Muscle of arm (tissue), 12 donors: Measurements from ENCODE around the gene GAS2L1. TPM values are rescaled to one million over a fixed set of nuclear protein-coding genes. Genes with fewer than 3 reads are reported as not detected.

Source experiments
- DNase-seq: peaks from one replicate; pipeline ENCODE4 v3.0.0-alpha.2; 2013
- polyA plus RNA-seq, 12 donors: library from polyadenylated mRNA; unstranded; fragments of 120-200 nt; gene quantifications; one replicate each; pipeline ENCODE4 v1.2.1, GENCODE V29; 2013; ENCODE audit not compliant: insufficient read length in 12 of 12

Gene GAS2L1
- polyA plus RNA-seq, 12 donors = 6.4 to 21.8 (median 10.4) TPM; not detected in 1

DNA sequence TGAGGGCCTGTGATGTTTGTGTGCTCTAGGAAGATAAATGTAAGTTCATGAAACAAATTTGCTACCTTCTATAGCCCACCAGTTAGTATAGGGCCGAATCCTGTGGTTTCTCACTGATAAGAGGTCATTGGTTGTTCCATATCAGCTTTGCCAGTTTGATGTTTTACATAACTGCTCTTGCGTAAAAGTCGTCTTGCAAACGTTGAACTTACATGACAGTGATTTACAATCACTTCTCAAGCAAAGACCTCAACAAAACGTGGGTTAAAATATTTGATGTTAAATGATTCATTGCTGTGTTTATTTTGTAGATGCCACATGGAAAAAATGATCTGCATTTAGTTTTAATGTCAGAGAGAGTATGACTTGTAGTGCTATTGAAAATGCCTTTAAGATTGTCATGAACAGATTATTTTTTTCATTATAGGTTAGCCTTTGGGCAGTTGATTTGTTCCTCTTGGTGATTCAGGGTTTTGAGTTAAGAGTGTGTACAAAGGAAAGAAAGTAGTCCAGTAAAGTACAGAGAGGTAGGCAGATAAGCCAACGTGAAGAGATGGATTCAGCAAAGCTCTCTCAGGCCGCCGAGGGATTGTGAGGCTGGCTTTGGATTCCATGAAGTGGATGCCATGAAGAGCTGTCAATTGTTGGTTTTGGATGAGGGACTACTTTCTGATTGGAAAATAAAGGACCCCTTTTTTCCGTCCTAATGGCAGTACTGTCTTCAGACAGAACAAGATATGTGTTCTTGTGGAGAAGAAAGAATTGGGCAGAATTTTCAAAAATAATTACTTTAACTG is 35.8 kb upstream of the GAS2L1 start:
- DNase-seq = no peak

DNA sequence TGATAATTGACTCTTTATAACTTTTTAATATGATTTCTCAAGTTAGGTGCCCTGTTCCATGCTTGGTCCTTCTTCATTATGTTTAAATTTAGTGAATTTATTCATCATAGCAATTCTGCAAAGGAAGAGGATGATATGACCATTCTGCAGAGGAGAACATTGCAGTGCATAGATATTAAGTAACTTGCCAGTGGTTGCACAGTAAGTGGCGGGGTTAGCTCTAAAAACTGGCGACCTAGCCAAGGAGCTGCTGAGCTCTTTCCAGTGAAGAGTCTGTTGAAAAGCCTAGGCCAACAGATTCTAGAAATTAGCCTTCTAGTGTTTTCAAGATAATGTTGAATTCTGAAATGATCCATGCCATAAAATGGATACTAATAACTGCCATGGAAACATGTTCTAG is 33.8 kb upstream of the GAS2L1 start:
- no peak for DNase-seq

DNA sequence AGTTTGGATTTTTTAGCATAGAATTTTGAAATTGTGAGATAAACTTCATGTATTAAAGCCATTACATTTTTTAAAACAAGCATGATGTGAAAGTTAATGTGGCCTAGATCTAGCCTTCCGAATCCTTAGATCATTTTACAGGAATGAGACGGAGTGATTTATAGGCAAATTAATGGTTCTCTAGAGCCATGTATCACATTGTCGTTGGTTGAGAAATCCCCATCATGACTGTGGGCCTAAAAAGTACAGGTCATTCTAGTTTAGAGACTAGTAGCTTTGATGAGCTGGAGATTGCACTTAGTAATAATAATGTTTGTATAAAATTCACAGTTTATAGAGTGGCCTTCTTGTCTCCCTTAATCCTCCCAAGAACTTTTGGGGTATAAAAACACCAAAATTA is 31.3 kb upstream of the GAS2L1 start:
- DNase-seq = no peak

DNA sequence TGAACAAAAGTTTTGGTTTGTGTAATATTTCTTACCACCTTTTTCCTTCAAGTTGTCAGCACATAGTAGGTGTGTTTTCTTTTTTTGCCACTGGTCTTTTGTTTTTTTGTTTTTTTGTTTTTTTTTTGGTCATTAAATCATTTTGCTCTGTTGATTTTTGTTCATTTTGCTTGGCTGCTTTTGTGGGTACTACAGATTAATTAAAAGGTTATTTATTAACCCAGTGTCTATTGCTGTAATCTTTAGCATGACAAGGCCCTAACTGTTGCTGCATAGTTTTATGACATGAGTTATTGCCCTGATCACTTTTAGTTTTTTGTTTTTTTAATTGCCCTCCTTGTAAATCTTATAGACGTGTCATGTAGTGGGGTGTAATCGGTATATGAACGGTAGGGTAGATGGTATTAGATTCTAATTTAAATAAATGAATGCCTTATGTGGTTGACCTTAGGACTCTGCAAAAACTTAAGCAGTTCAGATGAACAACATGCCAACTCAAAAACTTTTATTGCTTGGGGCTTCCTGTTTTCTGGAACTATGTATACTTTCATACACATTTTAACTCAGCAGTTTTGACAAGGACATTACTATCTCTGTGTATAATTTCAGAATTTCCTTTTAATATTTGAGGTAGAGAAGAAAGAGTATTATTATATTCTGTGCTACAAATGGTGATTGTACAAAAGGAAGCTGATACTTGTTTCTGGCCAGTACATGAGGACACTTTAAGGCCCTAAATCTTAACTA is 30.5 kb upstream of the GAS2L1 start:
- no peak for DNase-seq

DNA sequence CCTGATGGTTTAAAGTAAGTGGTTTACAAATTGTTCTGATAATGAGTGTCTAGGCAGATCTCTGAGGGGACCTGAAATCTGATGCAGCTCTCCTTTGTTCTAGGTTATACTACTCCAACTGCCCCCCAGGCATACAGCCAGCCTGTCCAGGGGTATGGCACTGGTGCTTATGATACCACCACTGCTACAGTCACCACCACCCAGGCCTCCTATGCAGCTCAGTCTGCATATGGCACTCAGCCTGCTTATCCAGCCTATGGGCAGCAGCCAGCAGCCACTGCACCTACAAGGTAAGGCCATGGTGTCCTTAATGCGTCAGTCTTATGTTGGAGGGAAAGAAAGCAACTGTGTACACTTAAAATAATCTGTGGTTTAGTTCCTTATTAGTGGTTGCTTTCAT is 28.5 kb upstream of the GAS2L1 start:
- DNase-seq = no peak

DNA sequence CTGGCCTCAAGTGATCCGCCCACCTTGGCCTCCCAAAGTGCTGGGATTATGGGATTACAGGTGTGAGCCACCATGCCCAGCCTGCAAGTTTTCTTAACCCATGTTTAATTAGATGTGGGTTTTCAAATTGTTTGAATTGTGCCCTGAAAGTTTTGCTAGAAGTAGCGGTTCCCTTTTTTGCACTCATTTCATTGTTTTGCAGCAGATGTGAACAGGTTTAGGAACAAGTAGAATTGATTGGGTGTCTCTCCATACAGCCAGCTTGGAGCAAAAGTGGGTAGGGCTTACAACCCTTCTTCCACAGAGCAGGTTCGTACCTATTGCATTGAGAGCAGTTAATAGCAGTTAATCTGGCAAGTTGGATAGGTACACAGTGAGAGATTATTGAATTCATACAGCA is 22.3 kb upstream of the GAS2L1 start:
- no peak for DNase-seq

DNA sequence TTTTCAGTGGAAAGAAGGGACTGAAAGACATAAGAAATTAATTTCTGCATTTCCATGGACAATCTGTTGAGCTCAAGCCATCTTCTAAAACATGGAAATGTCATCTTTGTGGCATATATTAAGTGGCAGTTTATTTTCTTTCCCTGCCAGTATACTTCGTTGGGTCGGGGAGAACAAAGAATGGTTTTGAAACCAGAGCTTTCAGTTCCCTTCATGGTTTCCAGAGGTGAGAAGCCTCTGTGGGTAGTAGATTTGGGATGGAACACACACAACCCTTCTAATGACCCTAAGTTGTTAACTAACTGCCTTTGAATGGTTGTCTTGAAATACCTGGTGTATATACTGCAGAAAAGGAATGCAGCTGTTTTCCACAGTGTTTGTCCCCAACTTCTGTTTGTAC is 17.6 kb upstream of the GAS2L1 start:
- no peak for DNase-seq

DNA sequence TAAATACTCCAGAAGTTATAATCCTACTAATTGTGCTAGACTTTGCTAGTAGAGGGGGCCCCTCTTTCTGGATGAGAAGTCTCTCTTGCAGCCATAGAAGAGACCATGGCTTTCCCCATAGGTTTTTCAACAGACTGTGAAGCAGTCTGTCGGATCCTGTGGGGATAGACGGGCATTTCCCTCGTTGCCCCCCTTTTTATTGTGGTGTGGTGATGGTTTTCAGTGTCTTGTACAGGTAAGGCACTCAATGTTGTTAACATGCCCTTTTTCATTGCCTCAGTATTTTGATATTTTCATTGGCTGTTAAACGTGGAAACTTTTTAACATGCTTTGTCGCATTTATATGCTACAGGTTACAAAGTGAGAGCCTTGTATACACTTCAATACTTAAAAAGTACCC is 16.4 kb upstream of the GAS2L1 start:
- DNase-seq = no peak

DNA sequence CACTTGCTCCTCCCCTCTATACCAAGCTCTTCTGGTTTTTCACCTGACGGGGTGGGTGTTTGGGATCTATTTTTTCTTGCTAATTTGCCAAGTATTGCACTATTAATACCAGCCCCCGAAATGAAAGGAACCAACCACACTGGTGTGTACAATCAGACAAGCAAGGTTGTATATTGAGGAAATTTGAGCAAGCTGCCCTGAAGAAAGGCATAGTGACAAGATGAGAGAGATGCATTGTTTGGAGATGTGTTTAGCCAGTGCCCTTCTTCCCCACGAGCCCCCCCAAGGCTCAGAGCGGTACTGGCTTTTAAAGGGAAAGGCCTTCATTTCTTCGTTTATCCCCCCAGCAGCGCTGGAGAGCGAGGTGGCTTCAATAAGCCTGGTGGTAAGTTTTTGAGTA is 15.2 kb upstream of the GAS2L1 start:
- DNase-seq = no peak

DNA sequence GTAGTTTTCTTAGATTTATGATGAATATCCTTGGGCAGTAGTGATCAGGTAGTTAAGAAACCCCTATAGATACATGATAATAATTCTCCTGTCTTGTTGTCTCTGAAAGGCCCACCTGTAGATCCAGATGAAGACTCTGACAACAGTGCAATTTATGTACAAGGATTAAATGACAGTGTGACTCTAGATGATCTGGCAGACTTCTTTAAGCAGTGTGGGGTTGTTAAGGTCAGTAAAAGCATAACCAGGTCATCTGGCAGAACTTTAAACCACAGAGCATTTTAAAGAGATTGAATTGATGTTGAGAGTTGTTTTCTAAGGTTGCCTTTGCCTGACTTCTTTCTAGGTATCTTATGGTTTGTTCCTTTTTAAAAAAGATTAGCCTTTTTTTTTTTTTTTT is 14.1 kb upstream of the GAS2L1 start:
- no peak for DNase-seq

DNA sequence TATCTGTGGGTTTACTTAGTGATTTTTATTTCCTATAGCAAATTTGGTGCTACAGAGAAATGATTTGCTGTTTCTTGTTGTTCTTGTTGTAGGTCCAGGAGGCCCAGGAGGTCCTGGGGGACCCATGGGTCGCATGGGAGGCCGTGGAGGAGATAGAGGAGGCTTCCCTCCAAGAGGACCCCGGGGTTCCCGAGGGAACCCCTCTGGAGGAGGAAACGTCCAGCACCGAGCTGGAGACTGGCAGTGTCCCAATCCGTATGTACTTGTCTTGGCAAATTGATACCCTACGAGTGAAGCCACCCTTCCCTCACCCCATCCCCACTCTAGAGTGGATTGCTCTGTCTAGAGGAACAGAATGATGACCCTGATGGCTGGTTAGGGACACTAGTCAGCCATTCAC is 7.8 kb upstream of the GAS2L1 start:
- no peak for DNase-seq

DNA sequence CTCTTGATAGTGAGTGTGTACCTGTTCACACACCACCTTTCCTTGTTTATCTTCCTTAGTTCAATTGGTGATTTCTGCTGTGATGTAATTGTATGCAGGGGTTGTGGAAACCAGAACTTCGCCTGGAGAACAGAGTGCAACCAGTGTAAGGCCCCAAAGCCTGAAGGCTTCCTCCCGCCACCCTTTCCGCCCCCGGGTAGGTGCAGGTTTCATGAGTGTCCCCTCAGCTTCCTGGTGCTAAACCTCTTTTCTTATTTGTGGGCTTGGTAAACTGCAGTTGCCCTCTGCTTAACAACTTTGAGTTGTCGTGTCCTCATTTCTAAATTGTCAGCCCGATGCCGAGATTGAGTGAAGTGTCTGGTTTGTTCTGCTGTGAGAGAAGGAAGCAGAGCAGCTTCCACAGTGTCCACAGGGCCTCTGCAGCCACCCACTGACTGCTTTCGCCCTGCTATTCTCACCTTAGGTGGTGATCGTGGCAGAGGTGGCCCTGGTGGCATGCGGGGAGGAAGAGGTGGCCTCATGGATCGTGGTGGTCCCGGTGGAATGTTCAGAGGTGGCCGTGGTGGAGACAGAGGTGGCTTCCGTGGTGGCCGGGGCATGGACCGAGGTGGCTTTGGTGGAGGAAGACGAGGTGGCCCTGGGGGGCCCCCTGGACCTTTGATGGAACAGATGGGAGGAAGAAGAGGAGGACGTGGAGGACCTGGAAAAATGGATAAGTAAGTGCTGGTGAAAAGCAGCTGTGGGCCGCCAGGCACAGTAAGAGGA is 7.1 kb upstream of the GAS2L1 start:
- no peak for DNase-seq

DNA sequence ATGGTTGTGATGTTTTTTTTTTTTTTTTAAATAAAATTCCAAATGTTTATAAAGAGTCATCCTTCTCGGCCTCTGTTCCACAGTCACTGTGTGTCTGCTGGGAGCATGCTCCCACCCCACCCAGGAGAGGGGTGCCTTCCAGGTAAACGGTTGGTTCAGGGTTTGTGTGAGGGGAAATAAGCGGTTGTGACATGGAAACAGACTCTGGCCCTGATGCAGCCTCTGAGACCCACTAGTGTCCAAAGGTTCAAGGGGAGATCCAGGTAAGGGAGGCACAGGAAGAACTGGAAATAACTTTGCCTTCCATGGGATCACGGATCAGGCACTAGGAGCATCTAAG is 6.0 kb upstream of the GAS2L1 start:
- no peak for DNase-seq

DNA sequence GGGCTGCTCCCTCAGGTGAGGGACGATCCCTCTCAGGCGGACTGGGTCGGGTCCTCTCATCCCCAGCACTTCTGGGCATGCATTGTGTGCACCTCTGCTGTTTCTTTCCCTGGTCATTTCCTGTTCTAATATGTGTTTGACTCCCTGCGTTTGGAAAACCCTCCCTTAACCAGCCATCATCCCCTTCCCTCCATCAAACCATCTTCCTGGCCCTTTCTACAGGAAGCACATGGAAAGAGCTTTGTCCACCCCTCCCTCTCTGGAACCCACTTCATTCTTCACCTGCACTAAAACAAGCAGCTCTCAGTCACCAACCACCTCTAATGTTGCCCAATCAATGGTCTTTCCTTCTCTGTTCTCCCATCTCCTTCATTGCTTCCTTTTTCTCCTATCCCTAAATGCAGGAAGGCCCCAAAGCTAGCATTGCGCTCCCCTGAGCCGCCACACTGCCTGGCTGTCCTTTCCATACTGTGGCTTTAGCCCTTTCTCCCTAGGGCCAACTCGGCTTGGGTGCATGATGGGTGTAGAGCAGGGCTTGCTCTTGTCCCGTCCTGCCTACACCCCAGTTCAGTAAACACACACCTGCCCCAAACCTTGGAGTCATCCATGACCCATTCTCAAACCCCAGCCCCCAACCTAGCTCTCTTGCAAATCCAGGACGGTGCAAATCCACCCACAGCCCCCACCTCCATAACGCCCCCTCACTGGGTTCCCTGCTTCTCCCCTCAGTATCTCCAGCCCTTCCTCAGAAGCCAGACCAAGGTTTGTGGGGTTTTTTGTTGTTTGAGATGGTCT is 5.4 kb upstream of the GAS2L1 start:
- no peak for DNase-seq

DNA sequence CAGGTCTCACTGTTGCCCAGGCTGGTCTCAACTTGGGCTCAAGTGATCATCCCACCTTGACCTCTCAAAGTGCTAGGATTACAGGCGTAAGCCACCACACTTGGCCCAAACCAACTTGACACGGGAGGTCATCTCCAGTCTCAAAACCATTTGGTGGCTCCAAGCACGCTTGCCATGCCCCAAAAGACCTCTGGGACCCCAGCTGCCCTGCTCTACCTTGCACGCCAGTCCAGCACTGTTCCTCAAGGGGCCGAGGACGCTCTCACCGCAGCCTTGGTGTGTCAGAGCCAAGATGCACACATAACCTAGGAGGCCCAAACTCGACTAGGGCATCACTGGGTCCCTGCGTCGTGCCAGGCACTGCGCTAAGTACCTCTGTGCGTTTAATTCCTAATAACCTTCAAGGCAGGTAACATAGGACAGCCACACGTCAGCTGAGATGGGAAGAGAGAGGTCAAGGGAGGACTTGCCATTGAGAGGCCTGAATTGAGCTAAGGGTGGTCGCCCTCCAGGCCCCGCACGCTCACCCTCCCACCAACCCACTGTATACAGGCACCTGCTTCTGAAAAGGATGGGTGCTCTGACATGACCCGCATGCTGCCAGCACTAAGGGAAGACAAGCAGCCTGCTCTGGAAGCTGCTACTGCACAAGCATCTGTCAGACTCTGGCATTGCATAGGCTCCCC is 4.6 kb upstream of the GAS2L1 start:
- DNase-seq = no peak

DNA sequence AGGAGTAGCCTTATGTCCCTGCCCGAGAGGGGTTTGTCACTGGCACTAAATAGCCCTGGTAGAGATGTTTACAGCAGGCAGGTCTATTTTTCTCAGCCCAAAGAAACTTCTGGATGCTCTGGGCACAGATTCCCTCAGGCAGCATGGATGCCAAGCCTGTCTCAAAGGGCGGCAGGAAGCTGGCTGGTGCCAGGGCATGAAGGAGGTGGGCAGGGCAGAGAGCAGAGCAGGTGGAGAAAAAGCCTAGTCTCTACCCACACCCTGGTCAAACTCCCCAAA is 4.1 kb upstream of the GAS2L1 start:
- DNase-seq = no peak

DNA sequence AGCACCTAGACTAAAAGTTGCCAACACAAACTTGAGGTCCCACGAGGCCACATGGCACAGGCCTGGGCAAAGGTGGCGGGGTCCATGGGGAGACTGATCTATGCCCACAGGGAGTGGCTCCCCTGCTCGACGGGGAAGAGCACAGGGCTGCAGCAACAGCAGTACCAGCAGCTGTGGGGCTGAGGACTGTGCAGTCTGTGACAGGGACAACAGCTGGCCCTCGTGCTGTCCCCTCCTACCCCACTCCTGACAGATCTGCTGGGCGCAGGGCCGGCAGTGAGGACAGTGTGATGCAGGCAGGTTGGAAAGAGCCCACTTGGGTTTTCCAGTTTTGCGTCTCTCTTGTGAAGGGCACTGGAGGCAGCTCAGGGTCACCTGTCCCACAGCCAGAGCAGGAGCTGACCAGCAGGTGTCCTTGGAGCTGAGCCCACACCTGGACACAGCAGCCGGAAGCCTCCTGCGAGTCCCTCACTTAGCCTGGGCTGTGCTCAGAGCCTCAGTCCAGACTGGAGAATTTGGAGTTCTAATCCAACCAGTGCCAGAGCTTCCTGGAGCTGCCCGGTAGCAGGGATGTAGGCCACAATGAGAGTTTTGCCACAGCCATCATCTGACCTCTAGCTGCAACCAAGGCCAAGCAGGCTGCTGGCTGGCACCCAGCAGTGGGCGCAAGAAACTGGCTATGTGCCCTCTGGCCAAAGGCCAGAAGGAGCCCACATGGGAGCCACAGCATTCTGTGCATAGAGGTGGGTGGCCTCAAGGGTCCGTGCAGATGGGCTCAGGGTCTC is 3.6 kb upstream of the GAS2L1 start:
- no peak for DNase-seq

DNA sequence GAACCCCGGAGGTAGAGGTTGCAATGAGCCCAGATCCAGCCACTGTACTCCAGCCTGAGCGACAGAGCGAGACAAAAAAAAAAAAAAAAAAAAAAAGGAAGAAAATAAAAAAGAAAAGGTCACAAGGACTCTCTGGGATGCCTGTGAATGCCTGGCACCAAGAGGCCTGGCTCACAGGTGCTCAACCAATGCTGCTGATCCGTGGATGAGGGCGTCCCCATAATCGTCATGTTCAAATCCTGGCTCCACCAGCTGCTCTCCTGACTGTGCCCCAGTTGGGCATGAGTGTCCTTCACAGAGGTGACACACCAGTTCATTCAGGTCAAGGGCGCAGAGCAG is 645 bp upstream of the GAS2L1 start:
- no peak for DNase-seq

DNA sequence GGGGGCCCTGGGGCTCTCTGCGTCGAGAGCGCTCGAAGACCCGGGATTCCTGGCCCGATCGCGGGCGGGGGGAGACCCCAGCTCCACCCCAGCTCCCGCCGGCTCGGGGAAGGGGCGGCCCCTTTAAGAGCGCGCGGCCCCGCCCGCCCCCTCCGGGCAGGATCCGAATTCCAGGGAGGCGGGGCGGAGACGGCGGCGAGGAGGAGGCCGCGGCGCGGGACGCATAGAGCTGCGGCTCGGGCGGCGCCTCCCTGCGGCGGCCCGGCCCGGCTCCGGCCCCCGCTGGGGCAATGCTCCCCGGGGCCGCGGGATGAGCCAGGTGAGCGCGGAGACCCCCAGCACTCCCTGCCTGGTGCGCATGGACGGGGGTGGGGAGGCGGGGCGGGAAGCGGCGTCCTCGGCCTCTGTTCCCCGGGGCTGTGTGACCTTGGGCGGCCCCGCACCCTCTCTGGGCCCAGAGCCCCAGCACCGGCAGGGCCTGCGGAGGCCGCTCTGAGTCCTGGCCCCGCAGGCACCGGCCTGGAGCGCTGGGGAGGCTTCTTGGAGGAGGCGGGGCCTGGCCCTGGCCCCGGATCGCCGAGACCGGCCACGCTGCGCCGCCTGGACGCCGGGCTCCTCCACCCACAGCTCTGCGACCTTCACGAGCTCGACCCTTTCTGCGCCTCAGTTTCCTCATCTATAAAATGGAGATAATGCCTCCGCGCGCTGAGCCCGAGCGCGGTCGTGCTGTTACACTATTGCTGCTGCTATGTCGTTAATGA is 565 bp downstream of the GAS2L1 start:
- peak; percentile 83 for DNase-seq

DNA sequence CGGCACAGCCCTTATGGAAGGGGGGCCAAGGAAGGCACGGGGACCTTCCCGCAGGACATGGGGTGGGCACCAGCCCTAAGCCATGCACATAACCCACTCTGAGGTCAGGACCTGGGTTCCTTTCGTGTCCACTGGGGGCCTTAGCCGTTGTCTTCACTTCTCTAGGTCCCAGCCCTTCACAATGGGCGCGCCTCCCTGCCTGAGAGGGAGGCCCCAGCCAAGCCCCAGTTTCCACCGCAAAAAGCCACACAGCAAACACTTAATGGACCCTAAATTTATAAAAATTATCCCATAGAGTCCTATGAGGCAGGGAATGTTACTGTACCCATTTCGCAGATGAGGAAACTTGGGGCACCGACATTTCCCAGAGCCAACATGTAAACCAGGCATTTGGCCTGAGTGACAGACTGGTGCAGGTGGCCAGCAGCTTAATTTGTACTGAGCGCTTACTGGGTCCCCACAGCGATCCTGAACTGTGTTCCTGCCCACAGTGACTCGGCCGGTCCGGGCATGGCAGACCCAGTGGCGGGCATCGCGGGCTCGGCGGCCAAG is 1.2 kb downstream of the GAS2L1 start:
- no peak for DNase-seq
